Subcutaneous adipose tissue (tissue), 4 donors: ENCODE results near the gene MTUS2. TPM values are rescaled to one million over a fixed set of nuclear protein-coding genes. Genes with fewer than 3 reads are reported as not detected.

Source experiments
- CTCF ChIP-seq: fragments of 450-650 bp; IDR thresholded peaks from one replicate; pipeline ENCODE4 v1.5.1; 2016; ENCODE audit warnings: low read depth, mild to moderate bottlenecking, control low read depth, antibody characterized with exemption, moderate library complexity
- total RNA-seq, 4 donors: library from RNA; depleted of rRNA; stranded (reverse); fragments of >200 nt; gene quantifications; one replicate each; pipeline ENCODE4 v1.1.0, GENCODE V29; 2016

The MTUS2 gene
- total RNA-seq, 4 donors from 2014 or later = not detected

GRCh38 chr13:29386246-29386645 lies 566.1 kb downstream of the MTUS2 start:
- no peak for TF ChIP-seq CTCF

- no peak for TF ChIP-seq CTCF
Measured at GRCh38 chr13:29396446-29396845, 576.3 kb downstream of the MTUS2 start.

GRCh38 chr13:29397265-29397664 lies 577.1 kb downstream of the MTUS2 start:
- no peak for TF ChIP-seq CTCF

GRCh38 chr13:29402166-29402636 lies 582.1 kb downstream of the MTUS2 start:
- TF ChIP-seq CTCF = no peak

- no peak for TF ChIP-seq CTCF
Measured at GRCh38 chr13:29405401-29405800, 585.3 kb downstream of the MTUS2 start.

GRCh38 chr13:29411481-29411880 lies 591.3 kb downstream of the MTUS2 start:
- TF ChIP-seq CTCF = no peak

- no peak for TF ChIP-seq CTCF
Measured at GRCh38 chr13:29418026-29418425, 597.9 kb downstream of the MTUS2 start.

- no peak for TF ChIP-seq CTCF
Measured at GRCh38 chr13:29421118-29421517, 601.0 kb downstream of the MTUS2 start.
